HK-2 (cell line): ENCODE measurements around the gene GPATCH8.
A peak's percentile ranks its signal among the peaks of the same experiment; 100 is the strongest.
"Not testable (repeated sequence)": the region's sequence is repeated elsewhere in the genome, so short reads cannot be mapped to it uniquely, and the experiment has no call there.

Experiments
- DNase-seq: peaks from one replicate; pipeline ENCODE4 v3.0.0-alpha.2; 2018; ENCODE audit not compliant: unreplicated experiment

GPATCH8 gene

GRCh38 chr17:44375196-44376017 lies 127.8 kb downstream of the GPATCH8 start:
- DNase-seq: no peak

DNA sequence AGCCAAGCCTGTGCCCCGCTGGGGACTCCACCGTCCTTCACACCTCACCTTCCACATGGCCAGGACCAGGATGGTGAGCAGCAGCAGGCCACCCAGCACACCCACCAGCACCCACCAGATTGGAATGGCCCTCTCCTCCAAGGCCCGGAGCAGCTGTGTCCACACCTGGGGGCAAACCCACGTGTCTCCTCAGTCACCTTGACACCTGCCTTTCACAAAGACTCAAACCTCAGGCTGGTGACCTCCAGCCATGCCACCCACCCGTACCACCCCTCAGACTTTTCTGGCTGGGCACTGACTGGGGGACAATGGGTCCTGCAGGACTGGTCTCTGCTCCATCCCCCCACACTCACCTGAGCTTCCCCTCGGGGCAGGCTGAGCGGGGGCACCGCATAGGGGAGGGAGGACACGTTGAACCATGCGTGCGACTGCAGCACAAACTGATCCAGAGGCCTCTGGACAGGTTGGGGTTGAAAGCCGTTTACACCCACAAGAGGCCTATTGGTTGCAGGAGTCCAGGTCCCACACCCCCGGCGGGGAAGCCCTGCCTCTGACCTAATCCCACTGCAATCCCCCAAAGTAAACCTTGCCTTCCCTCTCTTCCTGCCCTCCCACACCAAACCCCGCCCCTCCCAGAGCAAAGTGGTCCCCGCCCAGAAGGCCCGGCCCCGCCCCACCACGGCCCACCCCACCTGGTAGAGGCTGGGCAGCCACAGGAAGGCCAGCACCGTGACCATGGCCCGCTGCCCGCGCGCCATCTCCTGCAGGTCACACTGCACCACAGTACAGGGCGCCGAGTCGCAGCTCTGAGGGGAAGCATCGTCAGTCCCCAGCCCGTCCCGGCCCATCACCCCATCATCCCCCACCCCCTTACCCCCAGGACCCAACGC lies 128.7 kb downstream of the GPATCH8 start:
- DNase-seq: no peak

DNA sequence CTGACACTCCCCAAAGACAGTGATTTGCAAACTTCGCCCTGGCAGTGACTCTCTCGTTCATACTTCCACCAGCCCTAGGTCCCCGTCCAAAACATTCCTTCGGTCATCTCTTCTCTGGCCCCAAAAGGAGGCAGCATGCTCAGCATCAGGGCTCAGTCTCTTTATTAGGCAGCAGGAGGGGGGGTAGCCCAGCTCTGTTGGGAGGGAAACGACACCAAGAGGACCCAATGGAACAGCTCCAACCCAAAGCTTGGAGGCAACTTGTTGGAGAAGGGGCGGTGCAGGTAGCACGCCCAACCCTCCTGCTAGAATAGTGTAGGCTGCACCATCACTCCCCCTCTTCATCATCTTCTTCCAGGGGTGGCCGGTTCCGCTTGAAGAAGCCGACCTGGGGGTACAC lies 131.2 kb downstream of the GPATCH8 start:
- DNase-seq: no peak

DNA sequence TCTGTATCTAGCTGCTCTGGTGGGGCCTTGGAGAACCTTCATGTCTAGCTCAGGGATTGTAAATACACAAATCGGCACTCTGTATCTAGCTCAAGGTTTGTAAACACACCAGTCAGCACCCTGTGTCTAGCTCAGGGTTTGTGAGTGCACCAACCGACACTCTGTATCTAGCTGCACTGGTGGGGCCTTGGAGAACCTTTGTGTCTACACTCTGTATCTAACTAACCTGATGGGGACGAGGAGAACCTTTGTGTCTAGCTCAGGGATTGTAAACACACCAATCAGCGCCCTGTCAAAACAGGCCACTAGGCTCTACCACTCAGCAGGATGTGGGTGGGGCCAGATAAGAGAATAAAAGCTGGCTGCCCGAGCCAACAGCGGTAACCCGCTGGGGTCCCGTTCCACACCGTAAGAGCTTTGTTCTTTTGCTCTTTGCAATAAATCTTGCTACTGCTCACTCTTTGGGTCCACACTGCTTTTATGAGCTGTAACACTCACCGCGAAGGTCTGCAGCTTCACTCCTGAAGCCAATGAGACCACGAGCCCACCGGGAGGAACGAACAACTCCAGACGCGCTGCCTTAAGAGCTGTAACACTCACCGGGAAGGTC lies 133.7 kb downstream of the GPATCH8 start:
- DNase-seq: not testable (repeated sequence)

- DNase-seq: not testable (repeated sequence)
Measured at GRCh38 chr17:44368391-44369243, 134.6 kb downstream of the GPATCH8 start.

- DNase-seq: no peak
Measured at GRCh38 chr17:44367231-44367979, 135.8 kb downstream of the GPATCH8 start.

GRCh38 chr17:44365051-44365450 lies 138.2 kb downstream of the GPATCH8 start:
- DNase-seq: not testable (repeated sequence)

- DNase-seq: peak; percentile 67
Measured at GRCh38 chr17:44363613-44364159, 139.5 kb downstream of the GPATCH8 start, which contains the start of gene FAM171A2. Gene FAM171A2, minus strand, starts transcription at chr17:44363853. Its CDS starts 139 bp downstream, at chr17:44363714.

GRCh38 chr17:44362949-44363612 lies 140.1 kb downstream of the GPATCH8 start:
- peak; percentile 37 for DNase-seq

- DNase-seq: no peak
Measured at GRCh38 chr17:44362459-44362948, 140.7 kb downstream of the GPATCH8 start.

- DNase-seq: no peak
Measured at GRCh38 chr17:44361292-44362260, 141.6 kb downstream of the GPATCH8 start.

DNA sequence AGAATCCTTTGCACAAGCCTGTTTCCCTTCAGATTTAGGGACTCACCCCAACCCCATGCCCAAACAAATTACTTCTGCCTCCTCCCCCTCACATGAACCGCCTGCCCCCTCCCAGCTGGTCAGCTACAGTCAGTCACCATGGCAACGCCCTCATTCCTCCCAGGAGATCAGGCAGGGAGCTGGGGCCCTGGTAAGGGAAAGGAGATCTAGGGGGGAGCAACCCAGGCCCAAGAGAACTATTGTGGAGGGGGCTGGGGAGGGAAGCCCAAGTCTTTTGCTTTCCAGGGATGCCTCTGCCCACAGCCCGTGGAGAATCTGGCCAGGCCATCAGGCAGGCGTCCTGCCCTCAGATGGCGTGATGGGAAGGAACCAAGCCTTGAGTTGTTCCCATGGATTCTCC lies 142.4 kb downstream of the GPATCH8 start:
- DNase-seq: no peak

- no peak for DNase-seq
Measured at GRCh38 chr17:44360144-44360533, 143.1 kb downstream of the GPATCH8 start.

DNA sequence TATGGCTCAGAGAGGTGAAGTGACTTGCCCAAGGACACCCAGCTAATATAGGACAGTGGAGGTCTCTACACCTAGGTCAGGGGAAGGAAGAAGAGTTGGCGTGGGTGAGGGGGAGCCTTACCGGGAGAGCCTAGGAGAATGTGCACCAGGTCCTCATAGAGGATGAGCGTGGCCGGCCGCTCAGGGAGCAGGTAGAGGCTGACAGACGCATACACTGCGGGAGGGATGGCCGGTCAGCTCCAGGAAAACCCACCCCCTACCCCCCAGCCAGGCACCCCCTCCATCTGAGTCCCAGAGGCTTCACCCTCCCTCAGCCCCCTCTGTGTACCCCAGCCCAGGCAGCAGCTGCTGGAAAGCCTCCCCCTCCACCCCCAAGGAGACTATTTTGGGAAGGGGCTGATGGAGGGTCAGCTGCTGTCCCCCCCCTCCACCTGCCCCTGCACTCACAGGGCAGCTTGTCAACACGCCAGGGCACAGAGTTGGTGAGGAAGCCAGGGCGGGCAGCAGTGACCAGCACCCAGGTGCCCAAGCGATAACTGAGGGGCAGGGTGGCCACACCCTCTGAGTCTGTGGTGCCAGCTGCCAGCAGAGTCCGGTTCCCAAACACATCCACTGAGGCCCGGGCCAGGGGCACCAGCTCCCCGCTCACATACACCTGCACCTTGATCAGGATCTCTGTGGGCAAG lies 143.6 kb downstream of the GPATCH8 start:
- DNase-seq: no peak

DNA sequence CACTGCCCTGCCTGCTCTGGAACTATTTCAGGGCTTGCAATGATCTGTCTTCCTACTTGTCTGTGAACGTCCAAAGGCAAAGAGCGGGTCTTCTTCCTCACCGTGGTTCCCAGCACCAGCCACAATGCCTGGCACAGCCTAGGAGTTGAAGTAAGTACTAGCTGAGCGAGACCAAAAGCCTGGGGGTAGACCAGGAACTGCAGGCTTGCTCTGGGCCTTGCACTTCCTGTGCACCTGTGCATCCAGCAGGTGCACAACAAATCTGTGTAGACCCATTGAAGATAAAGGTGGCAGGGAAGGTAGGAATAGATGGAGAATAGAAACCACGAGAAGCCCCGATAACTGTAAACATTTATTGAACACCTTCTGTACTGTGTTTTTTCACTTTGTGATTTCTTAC lies 144.2 kb downstream of the GPATCH8 start:
- no peak for DNase-seq

DNA sequence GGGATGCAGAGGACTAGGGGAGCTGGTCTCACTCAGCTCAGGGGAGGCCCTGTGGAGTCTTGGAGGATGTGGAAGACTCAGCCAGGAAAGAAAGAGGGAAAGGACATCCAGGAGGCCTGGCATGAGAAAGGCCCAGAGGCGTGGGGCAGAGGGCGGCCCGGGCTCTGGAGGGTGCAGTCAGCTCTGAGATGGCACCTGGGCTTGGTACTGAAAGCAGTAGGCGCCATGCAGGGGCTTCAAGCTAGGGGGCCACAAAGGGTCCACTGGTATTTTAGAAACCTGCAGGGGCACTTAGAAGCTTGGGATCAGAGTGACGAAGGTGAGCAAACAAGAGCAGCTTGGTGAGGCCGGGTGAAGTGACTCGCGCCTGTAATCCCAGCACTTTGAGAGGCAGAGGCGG lies 145.1 kb downstream of the GPATCH8 start:
- DNase-seq: no peak

- no peak for DNase-seq
Measured at GRCh38 chr17:44356241-44356640, 147.0 kb downstream of the GPATCH8 start.

GRCh38 chr17:44355642-44356099 lies 147.5 kb downstream of the GPATCH8 start:
- no peak for DNase-seq
